Activated T-helper 1 cell treated with anti-CD3 and anti-CD28 coated beads, Interleukin-12 subunit alpha, Interleukin-12 subunit beta, Interleukin-2, Interleukin-4 antibody, amounts not matched to agents 30 ng/mL and 10 ng/mL and 1 ng/mL, durations not matched to agents 14 hours and 24 hours and 36 hours (primary cell): ENCODE results near the gene ECPAS. TPM values are rescaled to one million over a fixed set of nuclear protein-coding genes. Genes with fewer than 3 reads are reported as not detected.
"Not testable (repeated sequence)": the region's sequence is repeated elsewhere in the genome, so short reads cannot be mapped to it uniquely, and the experiment has no call there.

Source experiments
- DNase-seq: peaks from one replicate; pipeline ENCODE4 v3.0.0; 2021; ENCODE audit warnings: low spot score
- H3K27ac Mint-ChIP-seq: one replicate; pipeline ENCODE4 v1.8.0; 2021; ENCODE audit warnings: mild to moderate bottlenecking, mixed read lengths
- H3K27me3 Mint-ChIP-seq: one replicate; pipeline ENCODE4 v1.8.0; 2022; ENCODE audit warnings: mild to moderate bottlenecking, moderate library complexity, mixed read lengths; ENCODE audit not compliant: insufficient read depth
- H3K36me3 Mint-ChIP-seq: one replicate; pipeline ENCODE4 v1.8.0; 2021; ENCODE audit warnings: low read depth, mixed read lengths
- H3K4me1 Mint-ChIP-seq: one replicate; pipeline ENCODE4 v1.8.0; 2021; ENCODE audit warnings: low read depth, mixed read lengths
- H3K4me3 Mint-ChIP-seq: one replicate; pipeline ENCODE4 v1.8.0; 2021; ENCODE audit warnings: mild to moderate bottlenecking, moderate library complexity, mixed read lengths
- H3K9me3 Mint-ChIP-seq: one replicate; pipeline ENCODE4 v1.8.0; 2021; ENCODE audit warnings: mixed read lengths
- intact Hi-C: fragments of 100-400 bp; cut with micrococcal nuclease; formaldehyde crosslinking; loops from one replicate; pipeline ENCODE4 v1.15.1; 2024
- total RNA-seq: library from RNA; stranded (reverse); gene quantifications from 2 replicates; pipeline ENCODE4 v1.2.3, GENCODE V29; 2022

The ECPAS gene
- total RNA-seq, 1 donor from 2014 or later, result 98.9 TPM

GRCh38 chr9:111463048-111463447, 21.1 kb downstream of the ECPAS start:
- Mint-ChIP-seq H3K27me3 (no peaks in the 10 kb centered on the region), H3K4me3 (no peak overlapping the region), H3K36me3 (peaks cover 25% of the 10 kb centered on the region), H3K4me1 (peaks cover 5% of the 10 kb centered on the region), H3K9me3 (peaks cover 9% of the 10 kb centered on the region), H3K27ac (no peak overlapping the region)
- no peak for DNase-seq
- intact Hi-C loops, result no loop called here

GRCh38 chr9:111458139-111459009, 25.8 kb downstream of the ECPAS start:
- no peak for DNase-seq
- intact Hi-C loops, result no loop called here
- peaks cover 14% of the 10 kb centered on the region for H3K36me3 Mint-ChIP-seq
- no peak overlapping the region for H3K27ac Mint-ChIP-seq
- no peaks in the 10 kb centered on the region for H3K27me3 Mint-ChIP-seq
- peaks cover 19% of the 10 kb centered on the region for H3K4me1 Mint-ChIP-seq
- H3K4me3 Mint-ChIP-seq, result no peak overlapping the region
- peaks cover 9% of the 10 kb centered on the region for H3K9me3 Mint-ChIP-seq

- Mint-ChIP-seq H3K9me3 (peaks cover 2% of the 10 kb centered on the region), H3K4me1 (peaks cover 23% of the 10 kb centered on the region), H3K27ac (no peak overlapping the region), H3K4me3 (no peak overlapping the region), H3K27me3 (no peaks in the 10 kb centered on the region), H3K36me3 (peaks cover 2% of the 10 kb centered on the region)
- no peak for DNase-seq
- intact Hi-C loops, result no loop called here
Observed at GRCh38 chr9:111456529-111456928, 27.7 kb downstream of the ECPAS start.

GRCh38 chr9:111455638-111456037, 28.5 kb downstream of the ECPAS start:
- no peak for DNase-seq
- Mint-ChIP-seq H3K4me1 (peaks cover 25% of the 10 kb centered on the region), H3K4me3 (no peak overlapping the region), H3K27ac (no peak overlapping the region), H3K9me3 (no peaks in the 10 kb centered on the region), H3K27me3 (no peaks in the 10 kb centered on the region), H3K36me3 (peaks cover 2% of the 10 kb centered on the region)
- intact Hi-C loops, result no loop called here

- H3K27ac Mint-ChIP-seq, result no peak overlapping the region
- H3K36me3 Mint-ChIP-seq, result peaks cover 9% of the 10 kb centered on the region
- H3K27me3 Mint-ChIP-seq, result no peaks in the 10 kb centered on the region
- peaks cover 25% of the 10 kb centered on the region for H3K4me1 Mint-ChIP-seq
- H3K4me3 Mint-ChIP-seq, result no peak overlapping the region
- no peak for DNase-seq
- intact Hi-C loops, result no loop called here
- H3K9me3 Mint-ChIP-seq, result no peaks in the 10 kb centered on the region
Observed at GRCh38 chr9:111454751-111455150, 29.4 kb downstream of the ECPAS start.

GRCh38 chr9:111451570-111451969, 32.6 kb downstream of the ECPAS start:
- Mint-ChIP-seq H3K36me3 (peaks cover 15% of the 10 kb centered on the region), H3K9me3 (peaks cover 2% of the 10 kb centered on the region), H3K4me3 (no peak overlapping the region), H3K27me3 (no peaks in the 10 kb centered on the region), H3K27ac (no peak overlapping the region), H3K4me1 (peaks cover 12% of the 10 kb centered on the region)
- DNase-seq, result no peak
- intact Hi-C loops, result no loop called here

- peaks cover 7% of the 10 kb centered on the region for H3K9me3 Mint-ChIP-seq
- no peak for DNase-seq
- intact Hi-C loops, result no loop called here
- no peaks in the 10 kb centered on the region for H3K27me3 Mint-ChIP-seq
- H3K4me1 Mint-ChIP-seq, result peaks cover 7% of the 10 kb centered on the region
- peaks cover 25% of the 10 kb centered on the region for H3K36me3 Mint-ChIP-seq
- H3K4me3 Mint-ChIP-seq, result no peak overlapping the region
- no peak overlapping the region for H3K27ac Mint-ChIP-seq
Observed at GRCh38 chr9:111450124-111450523, 34.1 kb downstream of the ECPAS start.

- Mint-ChIP-seq H3K9me3 (peaks cover 7% of the 10 kb centered on the region), H3K27me3 (no peaks in the 10 kb centered on the region), H3K4me1 (peaks cover 7% of the 10 kb centered on the region), H3K27ac (no peak overlapping the region), H3K4me3 (no peak overlapping the region), H3K36me3 (peaks cover 25% of the 10 kb centered on the region)
- DNase-seq, result no peak
- intact Hi-C loops, result no loop called here
Observed at GRCh38 chr9:111449705-111450104, 34.5 kb downstream of the ECPAS start.

- H3K9me3 Mint-ChIP-seq, intact Hi-C loops, H3K4me3 Mint-ChIP-seq, H3K4me1 Mint-ChIP-seq, H3K27me3 Mint-ChIP-seq, H3K27ac Mint-ChIP-seq, DNase-seq: not testable (repeated sequence)
- H3K36me3 Mint-ChIP-seq, result peaks cover 43% of the 10 kb centered on the region
Observed at GRCh38 chr9:111445799-111446198, 38.4 kb downstream of the ECPAS start.

- Mint-ChIP-seq H3K27me3 (no peaks in the 10 kb centered on the region), H3K4me1 (peaks cover 10% of the 10 kb centered on the region), H3K27ac (no peak overlapping the region), H3K9me3 (peaks cover 7% of the 10 kb centered on the region), H3K36me3 (peaks cover 50% of the 10 kb centered on the region), H3K4me3 (no peak overlapping the region)
- no peak for DNase-seq
- intact Hi-C loops, result no loop called here
Observed at GRCh38 chr9:111443454-111443853, 40.7 kb downstream of the ECPAS start.

GRCh38 chr9:111442360-111443027, 41.7 kb downstream of the ECPAS start:
- no peaks in the 10 kb centered on the region for H3K27me3 Mint-ChIP-seq
- H3K27ac Mint-ChIP-seq, result no peak overlapping the region
- intact Hi-C loops, result no loop called here
- peaks cover 7% of the 10 kb centered on the region for H3K9me3 Mint-ChIP-seq
- no peak for DNase-seq
- peaks cover 10% of the 10 kb centered on the region for H3K4me1 Mint-ChIP-seq
- peaks cover 51% of the 10 kb centered on the region for H3K36me3 Mint-ChIP-seq
- no peak overlapping the region for H3K4me3 Mint-ChIP-seq

GRCh38 chr9:111440226-111440625, 44.0 kb downstream of the ECPAS start:
- no peaks in the 10 kb centered on the region for H3K9me3 Mint-ChIP-seq
- peaks cover 45% of the 10 kb centered on the region for H3K36me3 Mint-ChIP-seq

GRCh38 chr9:111438541-111439235, 45.5 kb downstream of the ECPAS start:
- intact Hi-C loops, result no loop called here
- Mint-ChIP-seq H3K27me3 (no peaks in the 10 kb centered on the region), H3K9me3 (no peaks in the 10 kb centered on the region), H3K4me1 (peaks cover 10% of the 10 kb centered on the region), H3K27ac (no peak overlapping the region), H3K4me3 (no peak overlapping the region), H3K36me3 (peaks cover 38% of the 10 kb centered on the region)
- DNase-seq, result no peak

More at GRCh38 chr9:111440226-111440625, 44.0 kb downstream of the ECPAS start:
- Mint-ChIP-seq H3K4me1 (peaks cover 10% of the 10 kb centered on the region), H3K27ac (no peak overlapping the region), H3K4me3 (no peak overlapping the region), H3K27me3 (no peaks in the 10 kb centered on the region)
- DNase-seq, result no peak
- intact Hi-C loops, result no loop called here
